Testis (tissue), 2 donors: ENCODE data around the gene IL17RE.
"Not testable (repeated sequence)": the region's sequence is repeated elsewhere in the genome, so short reads cannot be mapped to it uniquely, and the experiment has no call there.

Experiments used
- POLR2A ChIP-seq: fragments of 450-650 bp; IDR thresholded peaks from one replicate; pipeline ENCODE4 v1.6.1; 2017; ENCODE audit warnings: antibody characterized with exemption, mild to moderate bottlenecking, moderate library complexity
- TF ChIP-seq, protein P1 (sequence below), 3 experiments: fragments of 450-650 bp in 2 of 3; fragments of 200-600 bp in 1 of 3; sonication (generic) in 1 of 3; IDR thresholded peaks; one replicate each; pipeline ENCODE4 v1.5.1; 2016 to 2019; ENCODE audit warnings: antibody characterized with exemption in 3 of 3, mild to moderate bottlenecking in 2 of 3, moderate library complexity in 1 of 3

DNA sequence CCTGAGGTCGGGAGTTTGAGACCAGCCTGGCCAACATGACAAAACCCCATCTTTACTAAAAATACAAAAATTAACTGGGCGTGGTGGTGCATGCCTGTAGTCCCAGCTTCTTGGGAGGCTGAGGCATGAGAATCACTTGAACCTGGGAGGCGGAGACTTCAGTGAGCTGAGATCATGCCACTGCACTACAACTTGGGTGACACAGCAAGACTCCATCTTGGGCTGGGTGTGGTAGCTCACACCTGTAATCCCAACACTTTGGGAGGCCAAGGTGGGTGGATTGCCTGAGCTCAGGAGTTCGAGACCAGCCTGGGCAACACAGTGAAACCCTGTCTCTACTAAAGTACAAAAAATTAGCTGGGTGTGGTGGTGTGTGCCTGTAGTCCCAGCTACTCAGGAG, 26.4 kb upstream of the IL17RE start:
- TF ChIP-seq POLR2A = not testable (repeated sequence)
- TF ChIP-seq, protein P1, sequence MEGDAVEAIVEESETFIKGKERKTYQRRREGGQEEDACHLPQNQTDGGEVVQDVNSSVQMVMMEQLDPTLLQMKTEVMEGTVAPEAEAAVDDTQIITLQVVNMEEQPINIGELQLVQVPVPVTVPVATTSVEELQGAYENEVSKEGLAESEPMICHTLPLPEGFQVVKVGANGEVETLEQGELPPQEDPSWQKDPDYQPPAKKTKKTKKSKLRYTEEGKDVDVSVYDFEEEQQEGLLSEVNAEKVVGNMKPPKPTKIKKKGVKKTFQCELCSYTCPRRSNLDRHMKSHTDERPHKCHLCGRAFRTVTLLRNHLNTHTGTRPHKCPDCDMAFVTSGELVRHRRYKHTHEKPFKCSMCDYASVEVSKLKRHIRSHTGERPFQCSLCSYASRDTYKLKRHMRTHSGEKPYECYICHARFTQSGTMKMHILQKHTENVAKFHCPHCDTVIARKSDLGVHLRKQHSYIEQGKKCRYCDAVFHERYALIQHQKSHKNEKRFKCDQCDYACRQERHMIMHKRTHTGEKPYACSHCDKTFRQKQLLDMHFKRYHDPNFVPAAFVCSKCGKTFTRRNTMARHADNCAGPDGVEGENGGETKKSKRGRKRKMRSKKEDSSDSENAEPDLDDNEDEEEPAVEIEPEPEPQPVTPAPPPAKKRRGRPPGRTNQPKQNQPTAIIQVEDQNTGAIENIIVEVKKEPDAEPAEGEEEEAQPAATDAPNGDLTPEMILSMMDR (IDR thresholded peaks at IDR 0.05) = not testable (repeated sequence)
